Hematopoietic multipotent progenitor cell treated with erythropoietin and hydrocortisone succinate and interleukin-3 and kit ligand, for 6 days (in vitro differentiated cells): ENCODE measurements around the gene GPR132.

Experiments
- DNase-seq: peaks from one replicate; pipeline ENCODE4 v3.0.0-alpha.2; 2015

Gene GPR132

GRCh38 chr14:105015242-105015641, 50.0 kb downstream of the GPR132 start:
- DNase-seq, result no peak

GRCh38 chr14:105014631-105015030, 50.6 kb downstream of the GPR132 start:
- DNase-seq, result no peak

- no peak for DNase-seq
Measured at GRCh38 chr14:105014032-105014431, 51.2 kb downstream of the GPR132 start.

GRCh38 chr14:105013150-105013785, 52.0 kb downstream of the GPR132 start:
- DNase-seq, result no peak

- peak; percentile 39 for DNase-seq
Measured at GRCh38 chr14:105012171-105012985, 52.9 kb downstream of the GPR132 start.

GRCh38 chr14:105011312-105011990, 53.8 kb downstream of the GPR132 start:
- no peak for DNase-seq

- no peak for DNase-seq
Measured at GRCh38 chr14:105010891-105011291, 54.3 kb downstream of the GPR132 start.

- no peak for DNase-seq
Measured at GRCh38 chr14:105010106-105010505, 55.1 kb downstream of the GPR132 start.

- no peak for DNase-seq
Measured at GRCh38 chr14:105007593-105008264, 57.5 kb downstream of the GPR132 start.

- DNase-seq, result no peak
Measured at GRCh38 chr14:105006831-105007592, 58.2 kb downstream of the GPR132 start.

- DNase-seq, result no peak
Measured at GRCh38 chr14:105005929-105006830, 59.0 kb downstream of the GPR132 start.

- DNase-seq, result no peak
Measured at GRCh38 chr14:105005329-105005928, 59.8 kb downstream of the GPR132 start.
